ENCODE measurements around the gene TRIM73.
"Not testable (repeated sequence)": the region's sequence is repeated elsewhere in the genome, so short reads cannot be mapped to it uniquely, and the experiment has no call there.

Gene TRIM73

DNA sequence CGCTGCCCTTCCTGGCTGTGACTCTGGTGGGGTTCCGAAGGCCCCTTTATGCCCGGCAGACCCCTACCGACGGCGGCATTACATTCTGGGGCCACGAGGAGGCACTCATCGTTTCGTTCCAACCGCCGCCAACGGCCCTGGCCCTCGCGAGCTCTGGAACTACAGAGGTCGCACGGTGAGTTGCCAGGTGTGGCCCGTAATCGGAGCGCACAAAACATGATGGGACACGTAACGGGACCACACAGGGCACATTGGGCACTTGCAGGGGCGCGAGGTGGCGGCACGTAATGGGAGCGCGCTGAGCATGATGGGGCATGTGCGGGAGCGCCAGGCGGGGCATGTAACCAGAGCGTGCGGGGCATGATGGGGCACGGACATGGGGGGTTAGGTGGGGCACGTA, at the start of gene TRIM73:
TRIM73 (plus strand) TSS at position 301 of the 400 bp plus-strand sequence. CDS start 3,305 bp downstream, outside the sequence.
- DNase-seq = not testable (repeated sequence)

DNA sequence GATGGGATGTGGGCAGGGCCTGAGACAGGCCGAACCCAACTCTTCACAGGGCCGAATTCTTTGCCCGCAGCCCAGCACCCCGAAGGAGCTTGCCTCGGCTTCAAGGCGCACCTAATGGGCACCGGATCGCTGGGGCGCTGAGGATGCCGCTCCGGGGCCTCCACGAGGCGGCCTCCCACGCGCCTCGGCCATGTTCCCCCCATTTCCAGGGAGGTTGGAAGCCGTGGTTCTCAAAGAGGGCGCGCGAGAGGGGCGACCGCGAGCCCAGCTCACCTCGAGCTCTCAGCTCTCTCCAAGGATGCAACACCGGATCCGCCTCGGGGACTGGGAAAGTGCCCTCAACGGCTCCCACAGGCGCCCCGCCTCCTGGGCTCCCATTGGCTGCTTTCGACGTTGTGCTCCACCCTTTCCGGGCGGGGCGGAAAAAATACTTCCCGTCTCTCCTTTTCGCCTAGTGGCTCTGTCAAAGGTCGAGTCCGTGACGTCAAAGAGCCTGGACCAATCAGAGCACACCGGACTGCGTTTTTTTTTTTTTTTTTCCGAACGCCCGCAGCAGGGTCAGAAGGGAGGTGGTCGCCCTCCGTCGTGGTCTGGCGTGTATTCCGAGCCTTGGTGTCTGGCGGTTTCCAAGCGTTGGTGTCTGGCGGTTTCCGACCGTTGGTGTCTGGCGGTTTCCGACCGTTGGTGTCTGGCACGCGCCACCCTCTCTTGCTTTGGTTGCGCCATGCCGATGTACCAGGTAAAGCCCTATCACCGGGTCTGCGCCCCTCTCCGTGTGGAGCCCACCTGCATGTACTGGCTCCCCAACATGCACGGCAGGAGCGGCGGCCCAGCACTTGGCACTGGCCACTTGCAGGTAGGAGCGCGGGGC, 36.5 kb upstream of the TRIM73 start:
- DNase-seq = peak; percentile 39 to 47

DNA sequence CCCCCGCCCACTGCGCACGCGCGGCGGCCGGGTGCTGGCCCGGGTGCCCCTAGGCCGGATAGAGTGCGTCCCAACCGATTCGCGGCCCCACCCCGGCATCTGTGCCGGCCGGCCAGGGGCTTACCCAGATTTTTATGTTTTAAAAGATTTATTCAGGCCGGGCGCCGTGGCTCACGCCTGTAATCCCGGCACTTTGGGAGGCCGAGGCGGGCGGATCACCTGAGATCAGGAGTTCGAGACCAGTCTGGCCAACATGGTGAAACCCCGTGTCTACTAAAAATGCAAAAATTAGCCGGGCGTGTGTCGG, 35.9 kb upstream of the TRIM73 start:
- peak in 1 of 2 donors; percentile 3 for DNase-seq

DNA sequence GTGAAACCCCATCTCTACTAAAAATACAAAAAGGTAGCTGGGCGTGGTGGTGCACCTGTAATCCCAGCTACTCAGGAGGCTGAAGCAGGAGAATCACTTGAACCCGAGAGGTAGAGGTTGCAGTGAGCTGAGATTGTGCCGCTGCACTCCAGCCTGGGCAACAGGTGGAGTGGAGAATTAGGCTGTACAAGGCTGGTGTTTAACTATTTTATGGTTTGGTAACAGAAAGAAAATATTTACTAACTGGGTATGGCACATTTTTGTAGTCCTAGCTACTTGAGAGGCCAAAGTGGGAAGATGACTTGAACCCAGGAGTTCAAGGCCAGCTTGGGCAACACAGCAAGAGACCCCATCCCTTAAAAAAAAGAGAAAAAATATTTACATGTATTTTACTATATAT, 31.4 kb upstream of the TRIM73 start:
- not testable (repeated sequence) for DNase-seq

DNA sequence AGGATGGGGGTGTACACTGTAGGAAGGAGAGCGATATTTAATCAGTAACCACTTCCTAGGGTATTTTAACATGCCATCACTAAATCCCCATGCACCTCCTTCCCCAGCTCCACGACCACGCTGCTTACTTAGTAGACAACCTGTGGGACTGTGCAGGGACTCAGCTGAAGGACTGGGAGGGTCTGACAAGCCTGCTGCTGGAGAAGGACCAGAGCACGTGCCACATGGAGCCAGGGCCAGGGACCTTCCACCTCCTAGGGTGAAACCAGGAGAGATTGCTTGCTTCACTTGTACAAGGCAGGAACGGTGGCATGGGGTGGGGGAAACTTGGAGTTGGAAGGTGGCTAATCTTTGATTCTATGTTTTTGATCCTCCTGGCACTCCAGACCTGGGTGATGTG, 28.8 kb upstream of the TRIM73 start:
- DNase-seq = not testable (repeated sequence)

DNA sequence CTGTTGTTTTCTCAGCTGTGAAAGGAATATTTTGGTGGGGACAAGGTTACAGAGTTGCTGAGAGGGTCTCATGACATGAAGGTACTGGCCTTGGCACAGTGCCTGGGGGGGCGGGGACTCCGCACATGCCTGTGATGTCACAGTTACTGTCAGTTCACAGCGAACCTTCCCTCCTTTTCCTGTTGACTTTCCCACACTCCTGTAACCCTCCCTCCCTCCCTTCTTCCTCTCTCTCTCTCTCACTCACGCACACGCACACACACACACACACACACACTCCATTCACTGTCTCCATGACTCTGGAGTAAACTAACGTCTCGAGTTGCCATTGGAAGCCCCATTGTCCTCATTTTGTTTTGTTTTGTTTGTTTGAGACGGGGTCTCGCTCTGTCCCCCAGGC, 28.1 kb upstream of the TRIM73 start:
- not testable (repeated sequence) for DNase-seq

DNA sequence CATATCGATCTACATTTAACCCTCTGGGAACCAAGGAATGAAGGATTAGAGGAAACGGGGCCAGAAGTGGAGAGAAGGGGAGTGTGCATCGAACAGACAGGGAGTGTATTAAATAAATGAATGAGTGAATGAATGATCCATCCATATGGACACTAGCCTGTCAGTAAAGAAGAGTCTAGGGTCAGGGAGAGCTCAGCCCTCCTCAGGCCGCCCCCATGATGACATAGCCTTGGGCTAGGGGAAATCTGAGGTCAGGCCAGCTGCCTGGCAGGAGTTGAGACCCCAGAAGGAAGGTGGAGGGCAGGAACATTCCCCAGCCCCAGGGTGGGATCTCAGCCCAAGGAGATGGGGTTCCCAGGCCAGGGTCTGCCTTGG, 21.3 kb upstream of the TRIM73 start:
- DNase-seq = not testable (repeated sequence)

DNA sequence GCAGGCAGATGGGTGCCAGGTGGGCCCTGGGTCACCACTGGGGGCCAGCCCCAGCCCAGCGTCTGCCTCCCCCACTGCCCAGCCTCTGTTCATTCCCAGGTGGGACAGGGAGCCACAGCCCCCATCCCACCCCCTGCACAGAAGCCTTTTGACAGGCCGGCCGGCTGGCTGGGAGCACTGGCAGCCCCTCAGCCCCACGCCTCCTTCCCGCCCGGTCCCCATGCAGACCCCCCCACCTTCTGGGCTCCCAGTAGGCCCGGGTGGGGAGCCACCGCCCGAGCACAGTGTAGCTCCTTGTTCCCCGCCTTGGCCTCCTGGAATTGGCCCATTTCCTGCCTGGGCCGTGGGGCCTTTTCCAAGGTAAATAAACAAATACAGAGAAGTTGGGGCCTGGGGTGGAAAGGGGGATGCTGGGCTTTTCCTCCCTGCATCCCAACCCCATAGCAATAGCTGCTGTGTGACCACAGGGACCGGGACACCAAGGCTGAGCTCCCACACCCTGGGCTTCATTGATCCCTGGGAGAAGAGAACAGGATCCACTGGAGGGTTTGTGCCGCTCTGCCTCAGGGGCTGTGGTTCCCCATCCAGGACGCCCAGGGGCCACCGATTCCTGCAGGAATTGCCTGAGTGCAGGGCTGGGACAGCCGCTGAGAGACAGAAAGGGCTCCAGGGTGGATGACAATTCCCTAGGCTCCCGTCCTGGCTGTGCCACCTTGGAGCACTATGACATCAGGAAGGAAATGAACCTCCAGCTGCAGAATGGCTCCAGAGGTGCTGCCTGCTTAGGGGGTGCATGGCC, 20.7 kb upstream of the TRIM73 start:
- not testable (repeated sequence) for DNase-seq

DNA sequence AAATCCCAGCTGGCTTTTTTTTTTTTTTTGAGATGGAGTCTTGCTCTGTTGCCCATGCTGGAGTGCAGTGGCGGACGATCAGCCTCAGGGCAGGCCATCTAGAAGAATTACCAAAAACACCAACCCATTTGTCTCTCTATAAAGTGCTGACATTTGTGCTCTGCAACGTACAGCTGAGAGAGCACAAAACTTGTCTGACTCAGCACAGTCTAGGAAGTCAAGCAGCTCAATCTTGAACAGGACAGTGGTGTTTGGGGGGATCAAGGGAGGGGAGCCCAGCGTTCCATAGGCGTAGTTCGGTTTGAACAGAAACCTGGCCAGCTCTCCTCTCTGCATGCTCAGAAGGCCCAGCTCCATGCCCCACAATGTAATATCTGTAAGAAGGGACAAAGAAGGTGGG, 2.2 kb upstream of the TRIM73 start:
- DNase-seq = not testable (repeated sequence)

DNA sequence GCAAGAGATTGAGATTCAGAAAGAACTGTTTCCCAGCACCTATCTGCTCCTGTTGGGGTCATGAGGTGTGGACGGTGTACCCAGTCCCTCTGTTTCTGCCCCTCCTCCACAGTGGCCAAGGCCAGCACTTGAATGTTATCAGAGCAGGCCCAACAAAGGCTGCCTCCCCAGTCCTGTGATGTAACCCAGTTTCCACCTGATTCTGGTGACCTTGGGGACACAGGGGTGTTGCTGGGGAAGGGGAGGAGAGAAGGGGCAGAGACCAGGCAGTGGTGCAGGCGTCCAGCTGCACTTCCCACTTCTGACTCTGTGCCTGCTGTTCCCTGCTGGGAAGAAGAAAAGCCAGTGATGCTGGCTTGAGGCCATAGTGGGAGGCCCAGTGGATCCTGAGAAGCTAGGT, 2.4 kb downstream of the TRIM73 start:
- DNase-seq = not testable (repeated sequence)

DNA sequence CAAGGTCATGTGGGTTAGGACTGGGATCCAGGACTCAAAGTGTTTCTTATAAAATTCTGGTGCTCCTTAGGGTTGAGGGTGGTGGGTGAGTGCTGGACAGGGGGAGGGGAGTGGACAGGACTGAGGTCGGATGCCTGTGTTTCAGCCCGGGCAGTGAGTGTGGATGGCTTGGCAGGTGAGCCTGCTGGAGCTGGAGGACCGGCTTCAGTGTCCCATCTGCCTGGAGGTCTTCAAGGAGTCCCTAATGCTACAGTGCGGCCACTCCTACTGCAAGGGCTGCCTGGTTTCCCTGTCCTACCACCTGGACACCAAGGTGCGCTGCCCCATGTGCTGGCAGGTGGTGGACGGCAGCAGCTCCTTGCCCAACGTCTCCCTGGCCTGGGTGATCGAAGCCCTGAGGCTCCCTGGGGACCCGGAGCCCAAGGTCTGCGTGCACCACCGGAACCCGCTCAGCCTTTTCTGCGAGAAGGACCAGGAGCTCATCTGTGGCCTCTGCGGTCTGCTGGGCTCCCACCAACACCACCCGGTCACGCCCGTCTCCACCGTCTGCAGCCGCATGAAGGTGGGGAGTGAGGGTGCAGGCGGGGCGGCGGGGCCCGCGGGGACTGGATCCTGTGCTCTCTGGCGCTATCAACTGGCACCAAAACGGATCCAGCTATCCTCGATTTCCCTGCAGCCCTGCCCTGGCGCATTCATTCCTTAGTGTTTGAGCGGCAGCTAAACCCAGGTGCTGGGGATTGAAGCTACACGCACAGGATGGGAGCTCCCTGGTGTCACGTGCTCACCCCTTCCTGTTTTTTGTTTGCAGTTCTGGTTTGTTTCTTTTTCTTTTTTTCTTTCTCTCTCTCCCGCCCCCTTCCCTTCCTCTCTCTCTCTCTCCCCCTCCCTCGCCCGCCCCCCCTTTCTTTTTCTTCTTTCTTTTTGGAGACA, 3.6 kb downstream of the TRIM73 start:
- DNase-seq = not testable (repeated sequence)

DNA sequence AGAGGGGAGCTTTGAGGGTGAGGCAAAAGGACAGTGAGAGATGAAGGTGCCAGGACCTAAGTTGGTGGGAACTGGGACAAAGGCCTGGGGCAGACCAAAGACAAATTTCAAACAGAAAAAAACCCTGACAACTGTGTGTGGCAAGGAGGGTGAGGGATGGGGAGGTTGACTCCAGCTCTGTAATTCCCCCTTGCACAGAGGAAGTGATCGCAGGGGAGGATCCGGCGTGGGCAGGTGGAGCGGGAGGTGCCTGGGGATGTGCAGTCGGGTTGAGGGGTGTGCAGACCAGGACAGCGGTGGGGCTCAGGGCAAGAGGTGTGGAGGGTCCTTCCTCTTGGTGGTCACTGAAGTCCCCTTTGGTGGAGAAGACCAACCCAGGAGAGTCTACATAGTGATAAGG, 5.1 kb downstream of the TRIM73 start:
- not testable (repeated sequence) for DNase-seq

DNA sequence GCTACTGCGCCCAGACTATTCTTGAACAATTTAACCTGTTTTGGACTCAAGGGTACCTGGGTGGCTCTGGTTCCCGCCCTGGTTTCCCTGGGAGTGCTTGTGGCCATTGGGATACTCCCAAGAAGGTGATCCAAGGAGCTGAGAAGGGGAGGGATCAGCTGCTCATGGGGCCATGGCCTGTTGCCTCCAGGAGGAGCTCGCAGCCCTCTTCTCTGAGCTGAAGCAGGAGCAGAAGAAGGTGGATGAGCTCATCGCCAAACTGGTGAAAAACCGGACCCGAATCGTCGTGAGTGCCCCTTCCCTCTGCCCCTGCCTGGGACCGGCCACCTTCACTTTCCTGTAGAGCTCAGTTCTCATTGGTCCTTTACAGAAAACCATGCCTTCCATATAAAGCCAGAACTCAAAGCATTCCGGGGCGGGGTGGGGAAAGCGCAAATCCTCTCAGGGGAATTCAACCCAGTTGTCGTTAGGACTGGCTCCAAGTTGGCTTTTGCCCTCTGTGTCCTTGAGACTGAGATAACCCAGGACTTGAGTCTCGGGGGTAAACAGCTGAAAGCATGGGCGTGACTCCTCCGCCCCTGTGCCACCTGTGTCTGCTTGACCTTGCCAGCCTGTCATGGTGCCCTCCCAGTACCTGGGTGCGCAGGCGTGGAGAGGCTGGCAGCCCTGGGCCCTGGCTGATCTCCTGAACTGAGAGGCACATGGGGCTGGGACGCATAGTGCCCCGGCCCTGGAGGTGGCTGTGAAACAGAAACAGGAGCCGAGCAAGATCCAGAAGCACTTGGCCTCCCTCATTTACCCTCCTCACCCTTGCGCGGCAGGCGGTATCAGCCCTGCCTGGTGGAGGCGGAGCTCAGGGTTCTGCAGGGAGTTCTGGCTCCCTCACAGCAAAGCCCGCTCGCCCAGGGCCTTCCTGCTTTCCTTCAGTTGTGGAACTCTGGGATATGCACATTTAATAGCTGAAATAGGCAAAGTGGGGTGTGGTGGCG, 8.3 kb downstream of the TRIM73 start:
- not testable (repeated sequence) for DNase-seq

DNA sequence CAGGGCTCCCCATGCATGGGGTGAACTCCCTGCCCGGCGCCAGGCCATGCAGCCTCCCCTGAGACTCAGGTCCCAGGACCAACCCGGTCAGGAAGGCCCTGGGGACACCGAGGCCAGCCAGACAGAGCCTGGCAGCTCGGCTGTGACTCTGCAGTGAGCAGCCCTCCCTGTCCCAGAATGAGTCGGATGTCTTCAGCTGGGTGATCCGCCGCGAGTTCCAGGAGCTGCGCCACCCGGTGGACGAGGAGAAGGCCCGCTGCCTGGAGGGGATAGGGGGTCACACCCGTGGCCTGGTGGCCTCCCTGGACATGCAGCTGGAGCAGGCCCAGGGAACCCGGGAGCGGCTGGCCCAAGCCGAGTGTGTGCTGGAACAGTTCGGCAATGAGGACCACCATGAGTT, 9.2 kb downstream of the TRIM73 start:
- DNase-seq = not testable (repeated sequence)

DNA sequence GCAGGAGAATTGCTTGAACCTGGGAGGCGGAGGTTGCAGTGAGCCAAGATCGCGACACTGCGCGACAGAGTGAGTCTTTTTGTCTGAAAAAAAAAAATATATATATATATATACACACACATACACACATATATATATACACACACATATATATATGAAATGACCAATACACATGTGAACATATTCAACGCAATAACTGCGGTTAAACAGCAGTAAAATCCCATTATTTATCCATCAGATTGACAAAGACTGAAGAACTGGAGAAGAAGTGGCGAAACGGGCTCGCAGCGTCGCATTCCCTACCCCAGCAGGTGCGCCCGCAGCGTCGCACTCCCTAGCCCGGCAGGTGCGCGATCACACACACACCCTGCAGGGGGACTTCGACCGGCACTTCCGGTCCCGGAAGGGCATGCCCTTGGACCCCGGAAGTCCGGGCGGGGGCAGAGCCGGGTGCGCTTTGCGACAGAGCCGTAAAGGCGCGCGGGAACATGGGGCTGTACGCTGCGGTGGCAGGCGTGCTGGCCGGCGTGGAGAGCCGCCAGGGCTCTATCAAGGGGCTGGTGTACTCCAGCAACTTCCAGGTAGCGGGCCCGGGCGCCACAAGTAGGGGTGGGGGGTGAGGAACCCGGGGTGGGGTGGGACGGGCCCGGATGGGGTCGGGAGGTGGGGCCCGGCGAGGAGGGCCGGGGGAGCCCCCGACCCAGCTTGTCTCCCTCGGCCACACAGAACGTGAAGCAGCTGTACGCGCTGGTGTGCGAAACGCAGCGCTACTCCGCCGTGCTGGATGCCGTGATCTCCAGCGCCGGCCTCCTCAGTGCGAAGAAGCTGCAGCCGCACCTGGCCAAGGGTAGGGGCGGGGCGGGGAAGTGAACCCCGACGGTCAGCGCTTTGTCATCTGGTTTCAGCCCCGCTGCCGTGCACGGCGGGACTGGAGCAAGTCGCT, 14.7 kb downstream of the TRIM73 start:
- peak in 1 of 2 donors; percentile 19 for DNase-seq

DNA sequence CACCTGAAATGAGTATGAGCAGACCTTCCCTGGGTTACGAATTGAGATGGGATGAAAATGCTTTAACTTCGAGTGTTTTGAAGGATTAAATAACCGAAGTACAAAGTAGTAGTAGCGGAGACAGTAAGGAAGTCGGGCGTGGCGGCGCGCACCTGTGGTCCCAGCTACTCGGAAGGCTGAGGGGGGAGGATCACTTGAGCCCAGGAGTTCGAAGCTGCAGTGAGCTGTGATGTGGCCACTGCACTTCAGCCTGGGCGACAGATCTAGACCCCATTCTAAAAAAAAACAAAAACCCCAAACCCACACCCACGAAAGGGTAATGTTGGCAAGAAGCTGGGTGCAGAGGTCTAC, 15.4 kb downstream of the TRIM73 start:
- not testable (repeated sequence) for DNase-seq

DNA sequence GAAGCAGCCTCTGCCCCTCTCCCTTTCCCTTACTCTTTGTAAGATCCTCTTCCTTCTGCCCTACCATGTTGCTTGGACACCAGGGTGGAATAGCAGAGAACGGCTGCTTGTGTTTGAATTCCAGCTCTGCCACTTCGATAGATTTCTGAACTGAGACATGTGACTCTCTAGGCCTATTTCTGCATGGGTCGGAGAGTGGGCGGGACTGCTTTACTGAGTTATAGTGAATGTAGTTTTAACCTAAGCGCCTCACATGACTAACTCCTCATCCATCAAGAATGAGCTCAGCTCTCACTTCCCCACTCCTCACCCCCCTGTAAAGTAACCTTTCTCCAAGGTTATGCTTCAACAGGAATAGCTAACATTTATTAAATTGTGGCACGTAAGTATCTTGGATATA, 18.8 kb downstream of the TRIM73 start:
- not testable (repeated sequence) for DNase-seq

DNA sequence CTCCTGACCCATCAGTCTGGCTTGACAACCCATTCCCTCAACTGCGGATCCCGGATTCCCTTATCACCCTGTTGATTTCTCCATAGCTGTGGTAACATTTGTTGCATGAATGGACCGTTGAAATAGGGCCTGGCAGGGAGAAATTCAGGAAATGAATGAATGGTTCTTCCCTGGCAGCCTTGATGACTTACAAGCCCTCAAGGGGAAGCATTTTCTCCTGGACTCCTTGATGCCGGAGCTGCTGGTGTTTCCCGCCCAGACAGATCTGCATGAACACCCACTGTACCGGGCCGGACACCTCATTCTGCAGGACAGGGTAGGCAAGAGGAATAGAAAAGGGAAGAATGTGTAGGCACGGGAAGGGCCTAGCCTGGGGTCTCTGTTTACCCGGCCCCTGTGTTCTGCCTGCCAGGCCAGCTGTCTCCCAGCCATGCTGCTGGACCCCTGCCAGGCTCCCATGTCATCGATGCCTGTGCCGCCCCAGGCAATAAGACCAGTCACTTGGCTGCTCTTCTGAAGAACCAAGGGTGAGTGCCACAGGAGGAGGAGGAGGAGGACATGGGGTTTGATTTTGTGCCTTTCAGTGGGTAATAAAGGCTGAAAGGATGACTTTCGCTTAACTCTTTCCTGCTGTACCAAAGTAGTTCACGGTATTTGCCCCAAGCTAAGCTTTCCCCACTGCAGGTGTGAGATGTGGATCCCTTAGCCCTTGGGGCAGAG, 19.4 kb downstream of the TRIM73 start:
- not testable (repeated sequence) for DNase-seq

DNA sequence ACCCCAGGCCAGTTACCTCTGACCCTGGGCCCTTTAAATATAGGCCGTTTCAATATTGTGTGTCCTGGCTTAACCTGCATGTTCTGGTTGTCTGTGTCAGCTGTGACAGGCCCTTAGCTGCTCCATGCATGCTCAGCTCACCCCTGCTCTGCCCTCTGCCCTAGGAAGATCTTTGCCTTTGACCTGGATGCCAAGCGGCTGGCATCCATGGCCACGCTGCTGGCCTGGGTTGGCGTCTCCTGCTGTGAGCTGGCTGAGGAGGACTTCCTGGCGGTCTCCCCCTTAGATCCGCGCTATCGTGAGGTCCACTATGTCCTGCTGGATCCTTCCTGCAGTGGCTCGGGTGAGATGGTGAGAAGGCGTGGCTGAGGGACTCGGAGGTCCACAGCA, 20.0 kb downstream of the TRIM73 start:
- DNase-seq = not testable (repeated sequence)
